HG03442 (cell line): ENCODE measurements around the gene MAGED2.
"Not testable (repeated sequence)": the region's sequence is repeated elsewhere in the genome, so short reads cannot be mapped to it uniquely, and the experiment has no call there.

ENCODE experiments used
- ATAC-seq: cut with Tn5 transposase; IDR thresholded peaks from one replicate; pipeline ENCODE4 v1.9.1; 2021; ENCODE audit warnings: mild to moderate bottlenecking, moderate library complexity; ENCODE audit not compliant: unreplicated experiment

MAGED2 gene

GRCh38 chrX:54807524-54808108, at the start of gene MAGED2:
Gene MAGED2, plus strand, starts transcription at chrX:54807745. Its CDS starts 1,587 bp downstream, at chrX:54809332.
- no peak for ATAC-seq

- ATAC-seq: no peak
Observed at GRCh38 chrX:54758114-54759055, 49.2 kb upstream of the MAGED2 start.

DNA sequence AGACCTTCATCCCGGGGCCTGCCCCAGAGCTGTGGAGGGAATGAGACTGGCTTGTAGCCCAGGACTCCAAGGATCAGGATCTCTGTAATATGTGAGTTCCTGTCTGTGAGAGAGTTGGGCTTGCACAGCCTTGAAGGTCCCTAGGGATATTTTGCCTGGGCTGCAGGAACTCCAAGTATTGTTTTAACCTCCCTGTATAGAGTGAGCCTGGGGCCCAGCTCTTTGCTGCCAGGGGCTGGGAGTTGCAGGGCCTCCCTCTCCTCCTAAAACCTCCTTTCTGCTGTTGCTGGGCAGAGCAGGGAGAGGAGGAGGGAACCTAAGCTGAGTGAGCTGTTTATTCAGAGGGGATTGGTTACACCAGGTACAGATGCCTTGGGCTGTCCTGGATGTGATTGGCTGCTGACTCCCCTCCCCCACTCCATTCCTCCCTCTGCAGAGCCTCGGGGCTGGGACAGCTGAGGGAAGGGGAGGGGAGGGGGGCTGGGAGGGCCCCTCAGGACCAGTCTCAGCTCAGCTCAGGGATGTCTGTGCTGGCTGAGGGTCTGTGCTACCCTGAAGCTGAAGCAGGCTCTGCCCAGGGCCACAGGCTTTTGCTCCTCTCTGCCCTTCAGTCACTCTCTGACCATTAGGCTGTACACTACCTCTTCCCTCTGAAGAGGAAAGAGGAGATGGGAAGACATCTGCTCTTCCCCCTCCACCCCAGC, 33.0 kb upstream of the MAGED2 start:
- not testable (repeated sequence) for ATAC-seq

GRCh38 chrX:54776061-54776460, 31.5 kb upstream of the MAGED2 start:
- no peak for ATAC-seq

DNA sequence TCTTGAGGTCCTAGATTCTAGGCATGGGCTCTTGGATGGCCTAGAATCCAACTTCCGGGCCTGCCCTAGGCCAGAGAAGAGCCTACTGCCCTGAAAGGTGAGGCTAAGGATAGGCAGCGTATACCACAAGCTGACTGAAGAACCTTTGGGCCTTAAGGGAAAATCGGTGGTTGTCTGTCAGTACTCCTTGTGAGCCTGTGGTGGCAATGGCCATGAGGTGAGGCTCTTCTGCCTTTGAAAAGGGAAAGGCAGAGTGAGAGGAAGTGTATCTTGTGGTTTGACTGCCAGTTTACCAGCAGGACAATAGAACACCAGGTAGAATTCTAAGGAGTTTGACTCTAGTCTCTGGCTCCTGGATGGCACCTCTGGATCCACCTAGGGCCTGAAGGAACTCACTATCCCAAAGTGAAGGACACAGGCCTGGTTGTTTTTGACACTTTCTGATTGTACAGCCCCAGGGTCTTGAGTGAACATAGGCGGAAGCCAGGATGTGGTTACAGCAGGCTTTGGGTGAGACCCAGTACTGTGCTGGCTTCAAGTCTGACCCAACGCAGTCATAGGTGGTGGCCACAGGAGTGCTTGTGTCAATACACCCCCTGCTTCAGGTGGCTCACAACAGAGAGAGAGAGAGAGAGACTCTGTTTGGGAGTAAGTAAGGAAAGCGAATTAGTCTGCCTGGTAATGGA, 30.4 kb upstream of the MAGED2 start:
- no peak for ATAC-seq

DNA sequence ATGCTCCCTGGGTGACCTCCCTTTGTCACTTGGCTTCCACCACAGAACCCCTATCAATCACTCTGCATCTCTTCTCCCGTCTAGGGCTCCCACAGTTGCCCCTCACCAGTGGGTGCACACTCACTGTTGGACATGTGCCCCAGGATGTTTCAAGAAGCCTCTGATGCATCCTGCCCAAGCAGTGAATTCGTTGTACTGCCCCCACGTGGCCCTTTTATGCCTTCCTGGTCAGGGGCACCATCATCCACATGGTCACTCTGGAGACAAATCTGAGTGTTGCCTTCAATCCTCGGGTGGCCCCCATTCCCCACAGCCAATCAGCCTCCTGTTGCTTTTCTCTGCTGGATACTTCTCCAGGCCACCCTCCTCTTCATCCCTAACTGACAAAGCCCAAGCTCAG, 21.6 kb upstream of the MAGED2 start:
- ATAC-seq: no peak

DNA sequence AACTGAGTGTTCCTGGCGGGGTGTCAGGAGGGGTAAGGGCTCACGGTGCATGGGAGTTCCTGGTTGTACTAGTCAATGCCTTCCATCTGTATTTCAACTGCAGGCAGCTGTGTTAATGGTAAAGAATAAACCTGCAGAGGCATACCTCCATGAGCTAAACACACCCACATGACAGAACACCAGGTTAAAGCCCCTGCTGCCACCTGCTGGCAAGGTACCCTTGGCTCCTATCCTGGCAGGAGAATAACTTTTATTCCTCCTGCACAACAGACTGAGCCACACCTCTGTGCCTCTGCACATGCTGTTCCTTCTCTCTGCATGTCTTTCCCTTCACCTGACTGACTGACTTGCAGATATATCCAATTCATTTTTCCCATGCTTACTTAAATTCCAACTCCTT, 20.6 kb upstream of the MAGED2 start:
- ATAC-seq: no peak

GRCh38 chrX:54788446-54788845, 19.1 kb upstream of the MAGED2 start:
- no peak for ATAC-seq

GRCh38 chrX:54789405-54789804, 18.1 kb upstream of the MAGED2 start:
- not testable (repeated sequence) for ATAC-seq

- ATAC-seq: no peak
Observed at GRCh38 chrX:54794028-54794427, 13.5 kb upstream of the MAGED2 start.

DNA sequence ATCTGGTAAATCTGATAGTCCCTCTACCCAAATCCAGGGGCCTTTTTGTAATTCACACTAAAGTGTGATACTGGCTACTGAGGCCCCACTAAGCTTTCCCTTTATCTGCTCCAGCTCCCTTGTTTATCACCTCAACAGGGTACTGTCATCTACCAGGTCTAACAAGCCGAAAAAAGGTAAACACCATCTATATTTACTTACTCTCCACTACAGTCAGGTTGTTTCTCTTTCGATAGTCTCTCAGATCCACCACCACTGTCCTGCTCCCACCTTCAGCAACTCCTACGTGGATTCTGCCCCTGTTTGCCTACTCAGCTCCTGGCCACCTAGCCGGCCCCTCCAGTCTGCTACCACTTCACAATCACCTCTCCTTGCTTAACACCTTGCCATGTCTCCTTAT, 12.8 kb upstream of the MAGED2 start:
- ATAC-seq: no peak

DNA sequence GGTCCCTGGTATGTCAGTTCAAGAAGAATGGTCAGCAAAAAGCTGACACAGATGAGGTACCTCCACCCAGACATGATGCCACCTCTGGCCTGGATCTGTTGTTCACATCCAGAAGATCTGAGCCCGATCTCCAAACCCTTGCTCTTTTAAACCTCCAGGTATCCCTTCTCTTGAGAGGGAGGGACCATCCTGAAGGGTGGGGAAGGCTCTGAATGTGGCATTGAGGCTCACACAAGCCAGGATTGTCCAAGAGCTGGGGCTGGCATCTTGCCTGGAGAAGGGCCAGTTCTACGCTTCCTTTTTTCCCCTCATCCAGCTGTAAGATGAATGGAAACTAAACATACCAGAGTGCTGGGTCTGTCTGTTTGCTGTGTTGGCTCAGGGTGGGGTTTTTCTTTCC, 9.4 kb upstream of the MAGED2 start, which contains the start of gene ITIH6:
Gene ITIH6, minus strand, starts transcription at position 119 of the 400 bp plus-strand sequence. Its CDS starts 45 bp downstream, at position 74.
- no peak for ATAC-seq

DNA sequence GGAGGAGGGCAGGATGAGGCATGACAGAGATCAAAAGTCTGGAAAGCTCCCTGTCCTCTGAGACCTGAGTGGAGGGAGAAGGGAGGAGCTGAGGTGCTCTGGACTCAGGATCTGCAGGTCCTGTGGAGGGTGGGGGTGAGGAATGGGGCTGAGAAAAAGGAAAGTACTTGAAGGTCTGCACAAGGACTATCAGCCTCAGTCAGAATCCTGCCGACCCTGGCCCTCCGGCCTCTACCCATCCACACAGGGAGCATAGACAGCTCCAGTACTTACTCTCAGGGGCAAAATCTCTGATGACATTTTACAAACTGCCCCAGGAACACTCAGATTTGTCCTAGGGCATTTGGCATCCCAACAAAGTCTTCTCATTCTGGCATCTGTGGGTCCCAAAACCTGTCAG, 8.5 kb upstream of the MAGED2 start:
- ATAC-seq: no peak

DNA sequence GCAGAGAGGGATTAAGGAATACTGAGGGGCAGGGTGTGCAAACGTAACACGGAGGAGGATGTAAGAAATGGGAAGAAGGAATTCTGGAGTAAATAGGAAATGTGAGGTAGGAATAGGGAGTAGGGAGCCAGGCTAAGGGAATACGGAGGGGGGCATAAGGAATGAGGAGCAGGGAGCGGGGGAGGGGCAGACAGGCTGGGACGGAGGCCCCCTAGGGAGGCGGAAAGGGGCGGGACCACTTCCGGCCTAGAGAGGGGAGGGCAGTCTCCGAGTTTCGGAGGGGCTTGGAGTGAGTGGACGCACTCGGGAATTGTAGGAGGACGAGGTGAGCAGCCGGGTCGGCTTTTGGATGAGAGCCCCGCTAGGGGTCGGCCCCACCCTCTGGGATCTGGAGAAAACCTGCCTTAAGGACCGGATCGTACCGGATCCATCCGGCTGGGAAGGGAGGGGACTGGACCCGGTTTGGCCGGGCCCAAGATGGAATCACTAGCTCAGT, 612 bp downstream of the MAGED2 start:
- no peak for ATAC-seq

DNA sequence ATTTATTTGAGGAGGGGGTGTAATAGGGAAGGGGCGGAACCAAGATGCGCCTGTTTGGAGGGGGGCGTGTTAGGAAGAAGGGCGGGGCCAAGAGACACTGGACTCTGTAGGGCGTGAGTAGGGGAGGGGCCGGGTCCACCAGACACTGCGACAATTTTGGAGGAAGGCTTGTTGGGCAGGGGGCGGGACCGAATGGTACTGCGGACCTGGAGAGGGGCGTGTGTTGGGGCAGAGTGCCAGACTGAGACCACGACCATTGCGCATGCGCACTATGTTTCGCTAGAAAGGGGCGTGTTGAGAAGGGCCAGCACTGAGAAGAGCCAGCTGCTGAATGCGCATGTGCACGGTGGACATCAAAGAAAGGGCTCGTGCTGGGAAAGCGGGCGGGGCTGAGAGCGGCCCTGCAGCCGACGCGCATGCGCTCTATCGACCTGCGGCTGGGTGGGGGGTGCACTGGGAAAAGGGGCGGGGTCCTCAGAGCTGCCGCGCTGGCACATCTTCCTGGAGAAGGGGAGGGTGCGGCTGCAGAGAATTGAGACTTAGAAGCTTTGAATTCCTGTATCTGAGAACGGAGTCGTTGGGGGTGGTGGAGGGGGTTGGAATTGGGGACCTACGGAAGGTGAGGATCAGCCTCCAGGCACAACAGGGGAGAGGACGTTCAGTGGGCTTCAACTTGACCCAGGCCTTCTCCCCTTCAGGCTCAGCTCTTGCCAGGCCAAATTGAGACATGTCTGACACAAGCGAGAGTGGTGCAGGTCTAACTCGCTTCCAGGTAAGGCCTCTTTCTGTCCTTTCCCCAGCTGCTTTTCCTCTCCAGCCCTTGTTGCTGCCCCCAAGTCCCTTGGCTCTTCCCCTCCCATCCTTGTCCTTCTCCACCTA, 1.3 kb downstream of the MAGED2 start:
- ATAC-seq: peak; percentile 90

DNA sequence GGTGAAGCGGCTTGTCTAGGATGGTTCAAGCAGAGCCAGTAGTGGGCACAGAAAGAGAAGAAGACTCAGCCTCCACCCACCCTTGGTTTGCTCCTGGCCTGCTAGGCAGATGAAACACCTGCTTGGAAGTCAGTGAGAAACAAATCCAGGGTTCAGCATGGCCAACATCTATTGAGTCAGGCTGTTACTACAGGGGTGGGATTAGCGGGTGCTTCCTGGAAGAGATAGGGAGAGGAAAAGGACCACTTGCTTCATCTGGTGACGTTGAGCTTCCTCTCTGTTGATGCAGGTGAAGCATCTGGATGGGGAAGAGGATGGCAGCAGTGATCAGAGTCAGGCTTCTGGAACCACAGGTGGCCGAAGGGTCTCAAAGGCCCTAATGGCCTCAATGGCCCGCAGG, 3.0 kb downstream of the MAGED2 start:
- ATAC-seq: no peak

DNA sequence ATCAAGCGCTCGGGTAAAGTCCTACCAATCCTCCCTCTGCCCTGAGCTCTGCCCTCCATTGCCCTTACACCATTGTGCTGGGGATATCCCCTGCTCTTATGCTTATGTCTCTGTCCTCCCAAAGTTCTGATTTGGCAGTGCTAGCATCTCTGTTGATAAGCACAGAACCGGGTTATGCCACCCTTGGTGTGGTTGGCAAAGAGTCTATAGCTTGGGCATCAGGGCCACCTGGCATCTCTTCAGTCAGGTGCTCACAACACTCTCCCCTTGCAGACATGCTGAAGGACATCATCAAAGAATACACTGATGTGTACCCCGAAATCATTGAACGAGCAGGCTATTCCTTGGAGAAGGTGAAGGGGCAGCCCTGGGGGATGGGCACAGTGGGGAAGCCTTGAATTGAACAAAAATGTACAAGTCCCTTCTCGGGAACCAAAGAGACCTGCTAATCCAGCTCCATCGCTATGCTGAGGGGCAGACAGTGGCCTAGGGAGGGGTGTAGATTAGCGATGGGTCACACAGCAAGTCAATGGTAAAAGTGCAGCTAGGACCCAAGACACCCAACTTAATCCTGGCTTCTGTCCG, 3.8 kb downstream of the MAGED2 start:
- no peak for ATAC-seq

- ATAC-seq: no peak
Observed at GRCh38 chrX:54812306-54812705, 4.8 kb downstream of the MAGED2 start.

- no peak for ATAC-seq
Observed at GRCh38 chrX:54817220-54817820, 9.8 kb downstream of the MAGED2 start.
